ENCODE measurements around the gene STX8.

STX8 gene

GRCh38 chr17:9218911-9219310 is 356.7 kb downstream of the STX8 start:
- no peak for TF ChIP-seq CTCF (IDR thresholded peaks at IDR 0.05; ENCODE audit: control insufficient read depth, extremely low read depth, insufficient read depth)

GRCh38 chr17:9218064-9218635 is 357.5 kb downstream of the STX8 start:
- TF ChIP-seq CTCF (IDR thresholded peaks at IDR 0.05; ENCODE audit: control insufficient read depth, extremely low read depth, insufficient read depth) = no peak
- no peak for DNase-seq (ENCODE audit: low read depth)
- no peak overlapping the region for H3K4me3 ChIP-seq (ENCODE audit: low read depth, low read length)

More at GRCh38 chr17:9218911-9219310, 356.7 kb downstream of the STX8 start:
- H3K4me3 ChIP-seq (ENCODE audit: low read depth, low read length) = no peak overlapping the region
- DNase-seq (ENCODE audit: low read depth) = no peak

GRCh38 chr17:9217151-9218056 is 358.2 kb downstream of the STX8 start:
- TF ChIP-seq CTCF (IDR thresholded peaks at IDR 0.05; ENCODE audit: control insufficient read depth, extremely low read depth, insufficient read depth) = no peak
- peak; percentile 33 for DNase-seq (ENCODE audit: low read depth)
- no peak overlapping the region for H3K4me3 ChIP-seq (ENCODE audit: low read depth, low read length)

GRCh38 chr17:9215465-9215864 is 360.2 kb downstream of the STX8 start:
- no peak for TF ChIP-seq CTCF (IDR thresholded peaks at IDR 0.05; ENCODE audit: control insufficient read depth, extremely low read depth, insufficient read depth)
- H3K4me3 ChIP-seq (ENCODE audit: low read depth, low read length) = no peak overlapping the region
- no peak for DNase-seq (ENCODE audit: low read depth)

GRCh38 chr17:9213303-9213640 is 362.3 kb downstream of the STX8 start:
- DNase-seq (ENCODE audit: low read depth) = no peak
- TF ChIP-seq CTCF (IDR thresholded peaks at IDR 0.05; ENCODE audit: control insufficient read depth, extremely low read depth, insufficient read depth) = no peak
- H3K4me3 ChIP-seq (ENCODE audit: low read depth, low read length) = no peak overlapping the region

GRCh38 chr17:9212376-9213302 is 363.0 kb downstream of the STX8 start:
- no peak for TF ChIP-seq CTCF (IDR thresholded peaks at IDR 0.05; ENCODE audit: control insufficient read depth, extremely low read depth, insufficient read depth)
- DNase-seq (ENCODE audit: low read depth) = no peak

More at GRCh38 chr17:9212376-9213302, 363.0 kb downstream of the STX8 start:
- H3K4me3 ChIP-seq (ENCODE audit: low read depth, low read length) = no peak overlapping the region

All from LNCaP clone FGC (cell line).